ENCODE results near the gene DNAH6.

The DNAH6 gene

DNA sequence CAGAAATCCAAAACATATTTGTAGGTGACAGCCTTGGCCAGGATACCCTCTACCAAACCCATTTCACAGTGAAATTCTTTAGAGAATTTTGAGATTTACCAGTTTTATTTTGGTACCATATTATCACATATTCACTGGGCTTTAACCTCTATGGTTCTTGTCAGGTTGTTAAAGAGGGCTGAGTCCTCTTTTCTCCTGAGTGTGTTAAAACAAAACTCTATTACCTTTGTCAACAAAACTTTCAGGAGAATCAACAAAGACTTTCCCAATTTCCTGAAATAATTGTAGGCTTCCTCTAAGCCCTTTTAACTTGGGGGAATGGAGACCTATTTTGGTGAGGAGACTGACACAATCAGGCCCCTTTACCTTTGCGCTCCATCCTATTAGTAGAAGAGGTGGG is 209.4 kb downstream of the DNAH6 start:
- Histone ChIP-seq H3K36me3 (ENCODE audit: insufficient read depth, low read length) (no peaks in the 10 kb centered on the region), H3K4me1 (ENCODE audit: insufficient read depth, low read length) (no peaks in the 10 kb centered on the region), H3K9me3 (ENCODE audit: low read length) (no peaks in the 10 kb centered on the region), H3K4me3 (ENCODE audit: low read depth in 1 of 2, low read length in 2 of 2) (no peak overlapping the region), H3K27ac (ENCODE audit: low read depth, low read length) (no peak overlapping the region), H3K27me3 (ENCODE audit: control insufficient read depth in 1 of 2, insufficient read depth in 2 of 2, low read length in 2 of 2) (no peaks in the 10 kb centered on the region), H3K9ac (ENCODE audit: low read length) (no peak overlapping the region)

DNA sequence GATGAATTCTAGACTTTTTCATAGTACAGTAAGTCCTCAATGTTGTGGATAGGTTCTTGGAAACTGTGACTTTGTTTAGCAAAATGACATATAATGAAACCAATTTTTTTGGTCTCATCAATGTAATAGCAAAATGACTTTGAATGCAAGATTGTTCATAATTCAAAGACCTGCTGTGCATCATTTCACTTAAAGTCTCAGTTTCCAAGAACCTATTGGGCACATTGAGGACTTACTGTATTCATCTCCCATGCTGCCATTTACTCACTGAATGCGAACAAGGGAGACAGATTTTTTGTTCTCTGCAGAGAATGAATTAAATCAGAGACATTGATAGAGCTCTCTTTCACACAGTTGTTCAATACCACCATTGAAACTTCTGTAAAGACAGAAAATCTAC is 211.0 kb downstream of the DNAH6 start:
- Histone ChIP-seq H3K27me3 (ENCODE audit: control insufficient read depth in 1 of 2, insufficient read depth in 2 of 2, low read length in 2 of 2) (no peaks in the 10 kb centered on the region), H3K9me3 (ENCODE audit: low read length) (no peaks in the 10 kb centered on the region), H3K27ac (ENCODE audit: low read depth, low read length) (no peak overlapping the region), H3K4me1 (ENCODE audit: insufficient read depth, low read length) (no peaks in the 10 kb centered on the region), H3K36me3 (ENCODE audit: insufficient read depth, low read length) (no peaks in the 10 kb centered on the region), H3K4me3 (ENCODE audit: low read depth in 1 of 2, low read length in 2 of 2) (no peak overlapping the region), H3K9ac (ENCODE audit: low read length) (no peak overlapping the region)

DNA sequence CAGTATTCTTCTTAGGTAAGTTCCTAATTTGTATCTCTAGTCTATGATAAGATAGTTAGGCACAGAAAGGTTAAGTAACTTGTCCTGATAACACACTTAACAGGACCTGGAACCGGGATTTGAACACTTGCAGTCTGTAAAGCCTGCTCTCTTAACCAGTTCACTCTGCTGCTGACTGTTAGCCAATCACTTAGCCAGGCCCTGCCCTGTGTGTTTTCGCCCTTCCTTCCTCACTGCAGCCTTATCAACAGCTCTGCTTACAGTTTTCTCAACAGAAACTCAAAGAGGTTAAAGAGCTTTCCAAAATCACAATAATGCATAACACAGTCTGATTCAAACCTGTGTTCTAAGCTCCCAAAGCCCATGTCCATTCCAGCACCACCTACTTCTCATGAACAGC is 212.9 kb downstream of the DNAH6 start:
- no peaks in the 10 kb centered on the region for H3K4me1 ChIP-seq (ENCODE audit: insufficient read depth, low read length)
- H3K9ac ChIP-seq (ENCODE audit: low read length), result no peak overlapping the region
- H3K27me3 ChIP-seq (ENCODE audit: control insufficient read depth in 1 of 2, insufficient read depth in 2 of 2, low read length in 2 of 2), result no peaks in the 10 kb centered on the region
- H3K9me3 ChIP-seq (ENCODE audit: low read length), result no peaks in the 10 kb centered on the region
- no peak overlapping the region for H3K4me3 ChIP-seq (ENCODE audit: low read depth in 1 of 2, low read length in 2 of 2)
- H3K27ac ChIP-seq (ENCODE audit: low read depth, low read length), result no peak overlapping the region
- H3K36me3 ChIP-seq (ENCODE audit: insufficient read depth, low read length), result no peaks in the 10 kb centered on the region

DNA sequence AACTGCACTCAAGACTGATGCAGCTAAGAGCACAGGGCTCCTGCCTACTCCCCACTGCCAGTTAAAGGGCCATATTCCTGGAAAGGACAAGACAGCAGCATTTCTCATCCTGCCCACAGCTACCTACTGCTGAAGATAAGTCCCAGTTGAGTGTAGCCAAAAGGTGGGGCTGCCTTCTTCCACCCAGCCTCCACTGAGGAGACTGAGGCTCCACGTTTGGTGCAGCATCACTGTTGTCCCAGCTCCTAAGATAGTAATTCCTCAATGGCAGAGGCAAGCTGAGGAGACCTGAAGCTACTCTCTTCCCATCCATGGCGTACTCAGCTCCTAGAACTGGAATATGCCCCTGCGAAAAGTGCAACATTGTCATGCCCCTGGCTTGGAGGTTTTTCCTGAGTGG is 214.9 kb downstream of the DNAH6 start:
- Histone ChIP-seq H3K27me3 (ENCODE audit: control insufficient read depth in 1 of 2, insufficient read depth in 2 of 2, low read length in 2 of 2) (no peaks in the 10 kb centered on the region), H3K9me3 (ENCODE audit: low read length) (no peaks in the 10 kb centered on the region), H3K4me1 (ENCODE audit: insufficient read depth, low read length) (no peaks in the 10 kb centered on the region), H3K27ac (ENCODE audit: low read depth, low read length) (no peak overlapping the region), H3K36me3 (ENCODE audit: insufficient read depth, low read length) (no peaks in the 10 kb centered on the region), H3K4me3 (ENCODE audit: low read depth in 1 of 2, low read length in 2 of 2) (no peak overlapping the region), H3K9ac (ENCODE audit: low read length) (no peak overlapping the region)

DNA sequence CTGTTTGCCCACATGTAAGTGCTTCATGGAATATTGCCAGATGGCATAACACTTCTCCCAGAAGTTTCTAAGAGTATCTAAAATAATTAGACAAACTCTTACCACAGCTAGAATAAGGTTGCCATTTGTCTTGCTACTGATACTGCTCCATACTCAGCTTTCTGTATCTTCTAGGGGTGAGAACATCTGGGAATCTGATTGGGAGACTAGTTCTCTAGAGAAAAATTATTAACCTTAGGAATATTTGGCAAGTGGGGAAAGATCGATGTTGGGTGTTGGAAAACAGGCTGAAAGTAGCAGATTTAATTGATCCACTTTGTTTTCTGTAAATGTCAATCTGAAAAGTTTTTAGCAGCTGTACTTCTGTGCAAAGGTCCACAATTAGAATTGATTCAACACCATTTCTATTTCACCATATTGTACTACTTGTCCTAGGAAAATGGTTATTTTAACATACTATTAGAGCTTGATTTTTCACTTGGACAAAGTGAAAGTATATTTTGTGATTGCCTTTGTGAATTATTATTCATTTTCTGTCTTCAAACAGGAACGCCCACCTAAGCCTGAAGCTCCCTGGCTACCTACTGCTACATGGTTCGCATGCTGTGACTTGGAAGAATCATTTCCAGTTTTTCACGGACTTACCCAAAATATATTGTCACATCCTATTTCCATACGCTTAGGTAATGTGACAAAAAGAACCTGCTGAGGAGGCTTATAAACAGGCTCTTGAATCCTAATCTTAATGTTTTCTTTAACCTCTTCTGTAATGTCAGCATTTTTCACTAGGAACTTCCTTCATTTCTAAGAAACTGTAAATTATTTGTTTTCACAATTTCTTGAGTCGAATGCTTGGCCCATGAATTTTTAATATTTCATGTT is 216.8 kb downstream of the DNAH6 start:
- no peak overlapping the region for H3K27ac ChIP-seq (ENCODE audit: low read depth, low read length)
- H3K36me3 ChIP-seq (ENCODE audit: insufficient read depth, low read length), result no peaks in the 10 kb centered on the region
- H3K9me3 ChIP-seq (ENCODE audit: low read length), result no peaks in the 10 kb centered on the region
- no peak overlapping the region for H3K9ac ChIP-seq (ENCODE audit: low read length)
- no peaks in the 10 kb centered on the region for H3K4me1 ChIP-seq (ENCODE audit: insufficient read depth, low read length)
- H3K4me3 ChIP-seq (ENCODE audit: low read depth in 1 of 2, low read length in 2 of 2), result no peak overlapping the region
- no peaks in the 10 kb centered on the region for H3K27me3 ChIP-seq (ENCODE audit: control insufficient read depth in 1 of 2, insufficient read depth in 2 of 2, low read length in 2 of 2)

DNA sequence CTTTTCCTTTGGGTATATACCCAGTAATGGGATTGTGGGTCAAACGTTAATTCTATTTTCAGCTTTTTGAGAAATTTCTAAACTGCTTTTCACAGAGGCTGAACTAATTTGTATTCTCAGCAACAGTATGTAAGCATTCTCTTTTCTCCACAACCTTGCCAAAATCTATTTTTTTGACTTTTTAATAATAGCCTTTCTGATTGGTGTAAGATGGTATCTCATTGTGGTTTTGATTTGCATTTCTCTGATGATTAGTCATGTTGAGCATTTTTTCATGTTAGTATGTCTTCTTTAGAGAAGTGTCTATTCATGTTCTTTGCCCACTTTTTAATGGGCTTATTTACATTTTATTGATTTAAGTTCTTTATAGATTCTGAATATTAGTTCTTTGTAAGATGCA is 219.1 kb downstream of the DNAH6 start:
- Histone ChIP-seq H3K9me3 (ENCODE audit: low read length) (no peaks in the 10 kb centered on the region), H3K9ac (ENCODE audit: low read length) (no peak overlapping the region), H3K4me1 (ENCODE audit: insufficient read depth, low read length) (no peaks in the 10 kb centered on the region), H3K27me3 (ENCODE audit: control insufficient read depth in 1 of 2, insufficient read depth in 2 of 2, low read length in 2 of 2) (no peaks in the 10 kb centered on the region), H3K4me3 (ENCODE audit: low read depth in 1 of 2, low read length in 2 of 2) (no peak overlapping the region), H3K36me3 (ENCODE audit: insufficient read depth, low read length) (no peaks in the 10 kb centered on the region), H3K27ac (ENCODE audit: low read depth, low read length) (no peak overlapping the region)

DNA sequence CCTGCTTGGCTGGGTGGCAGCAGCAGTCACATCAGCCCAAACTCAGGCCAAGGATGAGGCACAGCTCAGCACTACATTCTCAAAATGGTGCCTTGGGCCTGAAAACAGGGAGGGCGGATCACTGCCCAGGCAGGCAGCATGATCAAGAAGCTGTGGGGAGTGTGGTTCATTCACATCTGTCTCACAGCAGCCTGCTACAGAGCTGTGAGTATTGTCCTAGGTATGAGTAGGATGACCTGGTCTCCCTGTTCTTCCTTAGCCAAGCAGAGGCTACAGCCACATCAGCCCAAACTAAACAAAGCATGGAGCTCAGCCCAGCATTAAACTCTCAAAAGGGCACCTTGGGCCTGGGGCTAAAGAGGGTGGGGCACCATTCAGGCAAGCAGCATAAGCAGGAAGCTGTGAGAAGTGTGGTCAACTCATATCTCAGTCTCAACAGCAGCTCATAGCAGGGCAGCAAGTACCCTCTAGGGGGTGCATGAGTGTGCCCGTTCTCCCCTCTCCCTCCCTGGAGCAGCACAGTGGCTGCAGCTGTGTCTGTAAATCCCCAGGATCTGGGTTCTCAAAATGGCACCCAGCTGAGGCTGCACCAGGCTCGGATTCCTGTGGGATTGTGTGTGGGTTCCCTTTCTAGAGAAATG is 225.0 kb downstream of the DNAH6 start:
- Histone ChIP-seq H3K27ac (ENCODE audit: low read depth, low read length) (no peak overlapping the region), H3K36me3 (ENCODE audit: insufficient read depth, low read length) (no peaks in the 10 kb centered on the region), H3K9ac (ENCODE audit: low read length) (no peak overlapping the region), H3K27me3 (ENCODE audit: control insufficient read depth in 1 of 2, insufficient read depth in 2 of 2, low read length in 2 of 2) (no peaks in the 10 kb centered on the region), H3K4me1 (ENCODE audit: insufficient read depth, low read length) (no peaks in the 10 kb centered on the region), H3K9me3 (ENCODE audit: low read length) (no peaks in the 10 kb centered on the region), H3K4me3 (ENCODE audit: low read depth in 1 of 2, low read length in 2 of 2) (no peak overlapping the region)

DNA sequence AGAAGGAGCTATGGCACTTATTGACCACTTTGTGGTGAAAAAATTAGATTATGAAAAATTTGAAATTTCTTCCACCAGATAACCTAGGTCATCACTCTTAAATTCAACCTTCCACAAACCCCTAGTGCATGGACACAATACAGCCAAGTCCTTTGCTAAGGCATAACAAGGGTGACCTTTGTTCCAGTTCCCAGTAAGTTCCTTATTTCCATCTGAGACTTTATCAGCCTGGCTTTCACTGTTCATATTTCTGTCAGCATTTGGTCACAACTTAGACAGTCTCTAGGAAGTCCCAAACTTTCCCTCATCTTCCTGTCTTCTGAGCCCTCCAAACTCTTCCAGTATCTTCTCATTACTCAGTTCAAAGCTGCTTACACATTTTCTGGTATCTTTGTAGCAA is 232.0 kb downstream of the DNAH6 start:
- Histone ChIP-seq H3K27me3 (ENCODE audit: control insufficient read depth in 1 of 2, insufficient read depth in 2 of 2, low read length in 2 of 2) (no peaks in the 10 kb centered on the region), H3K27ac (ENCODE audit: low read depth, low read length) (no peak overlapping the region), H3K4me1 (ENCODE audit: insufficient read depth, low read length) (no peaks in the 10 kb centered on the region), H3K36me3 (ENCODE audit: insufficient read depth, low read length) (no peaks in the 10 kb centered on the region), H3K4me3 (ENCODE audit: low read depth in 1 of 2, low read length in 2 of 2) (no peak overlapping the region), H3K9ac (ENCODE audit: low read length) (no peak overlapping the region), H3K9me3 (ENCODE audit: low read length) (no peaks in the 10 kb centered on the region)

DNA sequence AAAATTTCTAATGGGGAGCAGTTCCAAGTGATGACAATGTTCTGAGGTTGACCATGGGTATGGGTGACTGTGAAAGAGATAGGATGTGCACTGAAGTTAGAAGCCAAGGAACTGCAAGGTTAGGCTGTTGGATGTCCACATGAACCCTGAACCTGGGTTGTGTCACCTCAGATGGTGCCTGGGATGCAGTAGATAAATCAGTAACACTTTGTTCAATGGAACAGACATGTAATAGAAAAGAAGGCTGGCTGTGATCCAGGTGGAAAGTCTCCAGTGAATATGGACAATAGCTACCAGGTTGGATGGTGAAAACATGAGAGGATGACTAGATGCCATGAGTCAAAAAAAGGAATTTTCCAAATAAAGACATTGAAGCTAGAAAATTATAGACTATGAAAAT is 233.1 kb downstream of the DNAH6 start:
- Histone ChIP-seq H3K9me3 (ENCODE audit: low read length) (no peaks in the 10 kb centered on the region), H3K36me3 (ENCODE audit: insufficient read depth, low read length) (no peaks in the 10 kb centered on the region), H3K27me3 (ENCODE audit: control insufficient read depth in 1 of 2, insufficient read depth in 2 of 2, low read length in 2 of 2) (no peaks in the 10 kb centered on the region), H3K27ac (ENCODE audit: low read depth, low read length) (no peak overlapping the region), H3K4me3 (ENCODE audit: low read depth in 1 of 2, low read length in 2 of 2) (no peak overlapping the region), H3K4me1 (ENCODE audit: insufficient read depth, low read length) (no peaks in the 10 kb centered on the region), H3K9ac (ENCODE audit: low read length) (no peak overlapping the region)

DNA sequence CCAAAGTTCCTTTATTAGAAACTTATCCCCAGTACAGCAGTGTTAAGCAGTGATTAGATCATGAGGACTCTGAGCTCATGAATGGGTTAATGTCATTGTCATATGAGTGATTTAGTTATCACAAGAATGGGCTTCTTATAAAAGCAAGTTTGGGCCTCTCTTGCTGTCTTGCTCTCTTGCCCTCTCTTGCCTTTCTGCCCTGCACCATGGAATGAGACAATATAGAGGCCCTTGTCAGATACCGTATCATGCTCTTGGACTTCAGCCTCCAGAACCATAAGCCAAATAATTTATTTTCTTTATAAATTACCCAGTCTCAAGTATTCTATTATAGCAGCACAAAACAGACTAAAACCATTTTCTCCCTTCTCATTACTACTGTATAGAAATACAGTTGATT is 238.8 kb downstream of the DNAH6 start:
- Histone ChIP-seq H3K9me3 (ENCODE audit: low read length) (no peaks in the 10 kb centered on the region), H3K27me3 (ENCODE audit: control insufficient read depth in 1 of 2, insufficient read depth in 2 of 2, low read length in 2 of 2) (no peaks in the 10 kb centered on the region), H3K4me3 (ENCODE audit: low read depth in 1 of 2, low read length in 2 of 2) (no peak overlapping the region)

DNA sequence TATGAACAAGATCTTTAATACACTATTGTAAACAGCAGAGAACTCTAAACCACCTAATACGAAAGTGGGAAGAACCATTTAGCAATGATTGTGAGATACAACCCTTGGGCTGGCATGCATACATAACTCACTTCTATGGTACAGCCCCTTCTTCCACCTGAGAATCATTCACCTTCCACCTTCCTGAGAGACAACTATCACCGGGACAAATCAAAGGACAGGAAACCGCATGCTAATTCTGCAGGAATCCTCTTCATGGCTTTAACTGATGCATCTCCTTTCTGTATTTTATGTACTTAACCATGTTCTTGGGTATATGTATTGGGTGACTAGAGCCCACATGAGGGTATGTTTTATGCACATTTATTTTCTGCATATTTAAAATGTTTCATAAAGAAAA is 241.3 kb downstream of the DNAH6 start:
- H3K4me1 ChIP-seq (ENCODE audit: insufficient read depth, low read length), result no peaks in the 10 kb centered on the region
- H3K9me3 ChIP-seq (ENCODE audit: low read length), result no peaks in the 10 kb centered on the region
- no peaks in the 10 kb centered on the region for H3K36me3 ChIP-seq (ENCODE audit: insufficient read depth, low read length)
- H3K4me3 ChIP-seq (ENCODE audit: low read depth in 1 of 2, low read length in 2 of 2), result no peak overlapping the region
- no peak overlapping the region for H3K9ac ChIP-seq (ENCODE audit: low read length)
- no peak overlapping the region for H3K27ac ChIP-seq (ENCODE audit: low read depth, low read length)
- H3K27me3 ChIP-seq (ENCODE audit: control insufficient read depth in 1 of 2, insufficient read depth in 2 of 2, low read length in 2 of 2), result no peaks in the 10 kb centered on the region

More for the DNA sequence above, 238.8 kb downstream of the DNAH6 start:
- Histone ChIP-seq H3K4me1 (ENCODE audit: insufficient read depth, low read length) (no peaks in the 10 kb centered on the region), H3K9ac (ENCODE audit: low read length) (no peak overlapping the region), H3K27ac (ENCODE audit: low read depth, low read length) (no peak overlapping the region), H3K36me3 (ENCODE audit: insufficient read depth, low read length) (no peaks in the 10 kb centered on the region)

DNA sequence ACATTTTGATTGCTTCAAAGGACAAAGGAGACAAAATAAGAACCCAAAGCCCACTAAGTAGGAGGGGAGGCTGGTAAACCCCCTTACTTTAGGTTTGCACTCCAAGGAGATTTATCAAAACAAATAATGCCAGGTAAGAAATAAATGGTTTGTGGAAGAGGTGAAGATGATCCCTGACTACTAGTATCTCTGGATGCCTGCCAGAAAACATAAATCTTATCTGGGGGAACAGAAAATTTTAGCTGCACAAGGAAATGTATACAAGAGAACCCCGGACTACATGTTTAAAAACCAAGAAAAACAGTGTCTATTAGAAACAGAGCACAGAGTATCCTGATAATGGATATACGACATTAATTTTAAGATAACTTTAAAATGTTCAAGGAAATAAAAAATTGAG is 250.5 kb downstream of the DNAH6 start:
- H3K4me3 ChIP-seq (ENCODE audit: low read depth in 1 of 2, low read length in 2 of 2), result no peak overlapping the region
- H3K27ac ChIP-seq (ENCODE audit: low read depth, low read length), result no peak overlapping the region
- H3K4me1 ChIP-seq (ENCODE audit: insufficient read depth, low read length), result no peaks in the 10 kb centered on the region
- H3K9ac ChIP-seq (ENCODE audit: low read length), result no peak overlapping the region
- no peaks in the 10 kb centered on the region for H3K36me3 ChIP-seq (ENCODE audit: insufficient read depth, low read length)
- H3K9me3 ChIP-seq (ENCODE audit: low read length), result no peaks in the 10 kb centered on the region
- no peaks in the 10 kb centered on the region for H3K27me3 ChIP-seq (ENCODE audit: control insufficient read depth in 1 of 2, insufficient read depth in 2 of 2, low read length in 2 of 2)

Data from muscle layer of colon (tissue), 2 donors.